GM12874 (cell line): ENCODE data around the gene TMEM147.
A peak's percentile ranks its signal among the peaks of the same experiment; 100 is the strongest.

Source experiments
- CTCF ChIP-seq: IDR thresholded peaks from 2 replicates; pipeline ENCODE4 v1.5.1; 2011; ENCODE audit warnings: low read depth, mild to moderate bottlenecking, control low read depth, low read length, moderate library complexity; ENCODE audit not compliant: insufficient read depth

Gene TMEM147

GRCh38 chr19:35542209-35542608, 3.2 kb upstream of the TMEM147 start:
- no peak for TF ChIP-seq CTCF

- no peak for TF ChIP-seq CTCF
Observed at GRCh38 chr19:35543280-35544109, 1.9 kb upstream of the TMEM147 start.

GRCh38 chr19:35544110-35544802, 1.2 kb upstream of the TMEM147 start:
- TF ChIP-seq CTCF: no peak

GRCh38 chr19:35545855-35546381, 492 bp downstream of the TMEM147 start:
- TF ChIP-seq CTCF: no peak

DNA sequence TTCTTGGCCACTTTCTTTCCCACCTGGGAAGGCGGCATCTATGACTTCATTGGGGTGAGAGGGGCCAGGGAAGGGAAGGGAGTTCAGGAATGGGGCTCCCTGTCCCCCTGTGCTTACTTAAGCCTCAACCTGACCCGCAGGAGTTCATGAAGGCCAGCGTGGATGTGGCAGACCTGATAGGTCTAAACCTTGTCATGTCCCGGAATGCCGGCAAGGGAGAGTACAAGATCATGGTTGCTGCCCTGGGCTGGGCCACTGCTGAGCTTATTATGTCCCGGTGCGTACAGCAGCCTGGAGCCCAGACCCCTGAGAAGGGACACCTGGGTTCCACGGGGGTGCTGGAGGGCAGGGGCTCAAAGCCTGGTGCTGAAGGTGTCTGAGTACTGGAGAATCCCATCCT, 1.1 kb downstream of the TMEM147 start:
- no peak for TF ChIP-seq CTCF

- TF ChIP-seq CTCF: peak; percentile 75
Observed at GRCh38 chr19:35549174-35549788, 3.9 kb downstream of the TMEM147 start.

GRCh38 chr19:35549879-35550523, 4.6 kb downstream of the TMEM147 start:
- TF ChIP-seq CTCF: no peak
